GM11168 (cell line): Measurements from ENCODE around the gene EYS.

ENCODE experiments used
- in situ Hi-C: fragments of 300-500 bp; cut with MboI; formaldehyde crosslinking; loops from one replicate; pipeline ENCODE4 v1.12.0; 2022; ENCODE audit warnings: low sequenced_read_pairs; ENCODE audit not compliant: unreplicated experiment

EYS gene

GRCh38 chr6:65259982-65260381 lies 447.0 kb downstream of the EYS start:
- in situ Hi-C loops, result no loop called here

- in situ Hi-C loops, result no loop called here
These were observed 448.0 kb downstream of the EYS start for GRCh38 chr6:65259059-65259458.

GRCh38 chr6:65253041-65253440 lies 454.0 kb downstream of the EYS start:
- in situ Hi-C loops, result no loop called here

- in situ Hi-C loops, result no loop called here
These were observed 458.9 kb downstream of the EYS start for GRCh38 chr6:65248101-65248610.

DNA sequence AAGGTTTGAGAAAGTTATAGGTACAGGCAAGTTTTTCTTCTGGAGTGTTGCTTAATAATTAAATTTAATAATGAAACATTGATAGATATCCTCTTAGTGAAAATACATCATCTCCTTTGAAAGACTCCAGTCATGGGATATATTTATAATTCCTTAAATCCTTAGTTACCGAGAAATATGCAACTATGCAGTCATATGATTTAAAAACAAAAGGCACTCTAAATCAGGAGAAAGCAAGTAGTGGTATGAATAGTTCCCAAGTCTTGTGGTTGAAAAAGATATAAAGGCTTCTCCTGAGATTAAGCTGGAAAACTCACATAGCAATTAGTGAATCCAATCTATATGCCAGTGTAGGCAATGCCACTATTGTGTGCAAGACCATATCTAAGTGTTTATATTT lies 475.4 kb downstream of the EYS start:
- in situ Hi-C loops, result no loop called here

DNA sequence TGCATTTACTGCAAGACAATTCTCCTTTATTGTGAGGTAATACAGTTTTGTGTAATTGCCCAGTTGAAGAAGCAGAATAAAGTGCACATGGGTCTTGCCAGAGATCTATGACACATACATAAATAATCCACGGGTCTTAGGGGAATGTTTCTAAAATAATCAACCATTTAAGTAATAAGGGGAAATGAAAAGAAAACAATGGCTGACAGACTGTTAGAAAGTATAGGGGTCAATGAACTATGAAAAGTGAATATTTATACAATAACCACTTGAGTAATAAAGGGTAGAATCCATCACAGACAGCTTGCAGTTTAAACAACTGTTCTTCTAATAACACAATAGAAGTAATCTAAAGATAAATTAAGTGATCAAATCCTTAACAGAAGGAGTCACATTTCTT lies 477.2 kb downstream of the EYS start:
- in situ Hi-C loops, result no loop called here

- in situ Hi-C loops, result no loop called here
These were observed 485.9 kb downstream of the EYS start for GRCh38 chr6:65221153-65221552.

DNA sequence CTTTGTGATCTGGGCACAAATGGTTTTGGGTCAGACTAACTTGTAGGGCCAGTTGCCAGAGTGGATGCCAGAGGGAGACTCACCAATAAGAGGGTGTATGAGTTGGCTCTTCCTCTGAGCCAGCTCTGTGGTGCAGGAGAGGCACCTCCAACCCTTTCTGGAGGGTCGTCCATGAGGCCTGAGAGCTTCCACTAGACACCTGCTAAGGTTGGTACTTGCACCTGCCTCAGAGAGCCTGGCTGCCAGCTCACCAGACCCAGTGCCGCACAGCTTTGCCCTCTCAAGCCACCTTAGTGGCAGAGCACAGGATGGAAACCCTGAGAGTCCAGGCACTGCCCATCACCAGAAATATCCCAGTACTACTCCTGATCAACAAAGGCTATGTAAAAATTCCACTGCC lies 504.3 kb downstream of the EYS start:
- in situ Hi-C loops, result no loop called here

DNA sequence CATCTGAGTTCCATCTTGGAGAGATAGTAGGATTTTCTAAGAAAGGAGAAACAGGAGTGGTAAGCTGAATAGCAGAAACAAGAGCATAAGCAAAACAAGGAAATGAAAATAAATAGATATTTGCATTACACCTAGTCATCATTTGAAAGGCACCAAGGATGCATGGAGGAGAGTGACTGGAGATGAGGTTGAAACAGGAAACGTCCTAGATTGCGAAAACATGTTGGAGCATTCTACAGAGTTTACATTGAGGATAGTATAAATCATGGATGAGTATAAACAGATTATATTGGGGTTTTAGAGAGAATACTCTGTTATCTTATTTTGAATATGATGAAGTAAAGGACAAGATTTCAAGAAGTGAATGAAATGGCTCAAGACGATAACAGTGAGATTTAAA lies 507.3 kb downstream of the EYS start:
- in situ Hi-C loops, result no loop called here

GRCh38 chr6:65199121-65199520 lies 507.9 kb downstream of the EYS start:
- in situ Hi-C loops, result no loop called here

DNA sequence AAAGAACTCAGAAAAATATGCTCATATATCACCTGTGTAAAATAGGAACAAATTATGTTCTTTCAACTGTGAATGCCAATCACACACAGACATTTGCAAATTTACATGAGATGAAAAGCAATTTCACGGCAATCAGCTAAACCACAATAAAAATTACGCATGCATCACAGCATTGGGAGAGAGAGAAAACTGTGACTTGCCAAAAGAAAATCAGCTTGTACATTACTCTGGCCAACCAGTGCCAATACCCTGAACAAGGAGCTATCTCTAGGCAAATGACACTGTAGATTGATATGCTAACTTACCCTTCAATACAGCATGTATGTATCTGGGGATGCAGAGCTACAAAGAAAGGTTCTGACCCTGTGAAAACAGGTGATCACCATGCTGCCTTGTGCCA lies 515.6 kb downstream of the EYS start:
- in situ Hi-C loops, result no loop called here

GRCh38 chr6:65189236-65189881 lies 517.7 kb downstream of the EYS start:
- in situ Hi-C loops, result no loop called here

GRCh38 chr6:65186826-65187225 lies 520.2 kb downstream of the EYS start:
- in situ Hi-C loops, result no loop called here

GRCh38 chr6:65182681-65183080 lies 524.3 kb downstream of the EYS start:
- in situ Hi-C loops, result no loop called here

GRCh38 chr6:65170273-65170672 lies 536.8 kb downstream of the EYS start:
- in situ Hi-C loops, result no loop called here

- in situ Hi-C loops, result no loop called here
These were observed 545.4 kb downstream of the EYS start for GRCh38 chr6:65161661-65162060.

DNA sequence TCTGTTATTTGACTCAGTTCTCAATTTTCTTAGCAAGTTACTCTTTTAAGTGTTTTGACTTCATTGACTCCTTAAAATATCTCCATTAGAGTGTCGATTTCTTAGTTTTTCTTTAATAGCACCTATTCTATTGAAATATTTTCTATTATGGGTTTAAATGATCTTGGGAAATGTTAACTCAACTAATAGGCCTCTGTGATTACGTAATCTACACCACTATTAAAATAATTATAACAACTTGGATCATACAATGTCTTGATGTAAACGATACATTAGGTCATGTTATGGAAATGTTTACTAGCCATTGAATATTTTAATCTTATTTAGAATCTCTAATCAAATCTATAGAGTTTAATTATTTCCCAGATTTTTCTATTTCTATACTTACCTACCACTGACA lies 550.0 kb downstream of the EYS start:
- in situ Hi-C loops, result no loop called here

DNA sequence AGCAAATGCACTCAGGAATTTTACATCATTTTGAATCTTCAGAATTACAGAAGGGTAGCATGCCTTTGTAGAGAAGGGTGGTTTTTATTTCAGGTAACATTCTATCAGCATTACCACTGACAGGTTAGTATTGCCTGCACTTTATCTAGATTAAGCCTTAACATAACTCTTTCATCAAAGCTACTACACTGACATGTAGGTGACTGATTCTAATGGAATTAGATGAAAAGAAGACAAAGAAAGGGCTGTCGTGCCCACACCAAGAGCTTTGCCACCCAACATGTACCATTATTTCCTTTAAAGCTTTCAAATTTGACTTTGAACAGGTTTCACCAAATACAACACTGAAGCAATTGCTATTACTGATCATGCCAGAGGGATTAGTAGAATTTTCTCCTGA lies 551.9 kb downstream of the EYS start:
- in situ Hi-C loops, result no loop called here

- in situ Hi-C loops, result no loop called here
These were observed 557.2 kb downstream of the EYS start for GRCh38 chr6:65149841-65150240.

- in situ Hi-C loops, result no loop called here
These were observed 558.2 kb downstream of the EYS start for GRCh38 chr6:65148839-65149238.

DNA sequence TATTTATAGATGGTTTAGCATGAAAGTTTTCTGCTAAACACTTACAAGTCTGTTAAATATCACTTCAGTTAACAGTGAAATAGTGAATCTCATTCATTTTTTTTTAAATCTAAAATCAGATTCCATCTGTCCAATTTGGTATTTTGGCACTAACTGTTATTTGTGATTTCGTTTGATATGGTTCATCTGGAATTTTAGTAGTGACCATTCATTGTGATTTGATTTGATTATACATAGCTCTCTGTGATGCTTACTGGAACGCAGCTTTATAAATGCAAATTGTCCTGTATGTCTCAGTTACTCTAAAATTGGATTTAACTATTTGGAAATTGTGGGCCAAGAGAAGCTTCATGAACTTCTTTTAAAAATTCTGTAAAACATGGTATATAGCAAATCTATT lies 571.5 kb downstream of the EYS start:
- in situ Hi-C loops, result no loop called here

DNA sequence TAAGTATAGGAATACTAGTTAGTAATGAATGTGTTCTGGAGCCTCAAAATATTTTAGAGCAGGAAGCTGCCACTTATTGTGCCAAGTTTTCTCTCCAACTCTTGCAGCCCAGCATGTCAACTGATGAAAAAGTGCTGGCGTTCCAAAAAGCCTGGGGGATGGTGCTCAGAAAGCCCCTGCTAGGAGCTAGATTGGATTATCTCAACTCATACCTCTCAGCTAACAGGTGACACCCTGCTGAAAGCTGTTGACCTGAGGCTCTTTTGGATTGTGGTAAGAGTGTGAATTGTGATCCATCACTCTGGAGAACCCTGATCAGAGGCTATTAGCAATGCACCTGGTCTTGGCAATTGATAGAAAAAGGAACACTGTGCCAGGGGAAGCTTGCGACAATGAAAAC lies 580.4 kb downstream of the EYS start:
- in situ Hi-C loops, result no loop called here

DNA sequence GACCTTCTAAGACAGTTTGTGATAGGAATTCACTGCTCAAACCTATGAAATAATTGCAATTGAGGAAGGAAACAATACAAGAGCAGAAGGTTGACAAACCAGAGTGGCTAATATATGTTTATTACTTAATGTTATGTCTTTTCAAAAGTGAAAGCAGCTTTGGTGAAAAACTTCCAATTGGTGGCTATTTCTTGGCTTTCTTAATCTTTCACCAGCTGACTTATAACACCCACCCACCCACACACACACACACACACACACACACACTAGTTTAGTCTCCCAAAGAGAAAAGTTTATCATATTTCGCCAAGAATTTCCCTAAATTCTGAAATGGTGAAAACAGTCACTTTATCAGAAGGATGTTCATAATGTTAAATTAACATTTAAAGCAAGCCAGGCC lies 583.5 kb downstream of the EYS start:
- in situ Hi-C loops, result no loop called here
